NCI-H446 treated with DMSO at 0.1 percent for 48 hours (cell line): ENCODE data around the gene NR2C1.
A peak's percentile ranks its signal among the peaks of the same experiment; 100 is the strongest.
"Not testable (repeated sequence)": the region's sequence is repeated elsewhere in the genome, so short reads cannot be mapped to it uniquely, and the experiment has no call there.

Source experiments
- DNase-seq: peaks from one replicate; lab custom pipeline; 2025; lab: John Stamatoyannopoulos, UW

NR2C1 gene

GRCh38 chr12:95072900-95073697 lies at the start of gene NR2C1:
TSS of gene NR2C1 (minus strand) at chr12:95073618. CDS start at chr12:95067384, 6,234 bp downstream.
- DNase-seq = peak; percentile 79

GRCh38 chr12:95118788-95119179 lies 45.4 kb upstream of the NR2C1 start:
- DNase-seq = no peak

- DNase-seq = no peak
Measured at GRCh38 chr12:95118138-95118787, 44.8 kb upstream of the NR2C1 start.

GRCh38 chr12:95117178-95117599 lies 43.8 kb upstream of the NR2C1 start:
- peak; percentile 50 for DNase-seq

GRCh38 chr12:95116773-95117172 lies 43.4 kb upstream of the NR2C1 start:
- DNase-seq = no peak

GRCh38 chr12:95116341-95116740 lies 42.9 kb upstream of the NR2C1 start:
- no peak for DNase-seq

- DNase-seq = no peak
Measured at GRCh38 chr12:95115641-95116040, 42.2 kb upstream of the NR2C1 start.

- DNase-seq = no peak
Measured at GRCh38 chr12:95114766-95115405, 41.5 kb upstream of the NR2C1 start.

GRCh38 chr12:95107362-95107761 lies 33.9 kb upstream of the NR2C1 start:
- no peak for DNase-seq

- DNase-seq = no peak
Measured at GRCh38 chr12:95105540-95105939, 32.1 kb upstream of the NR2C1 start.

- DNase-seq = no peak
Measured at GRCh38 chr12:95104919-95105452, 31.6 kb upstream of the NR2C1 start.

GRCh38 chr12:95102916-95103671 lies 29.7 kb upstream of the NR2C1 start:
- DNase-seq = peak; percentile 85

- not testable (repeated sequence) for DNase-seq
Measured at GRCh38 chr12:95101957-95102356, 28.5 kb upstream of the NR2C1 start.

GRCh38 chr12:95100264-95101190 lies 27.1 kb upstream of the NR2C1 start:
- no peak for DNase-seq

GRCh38 chr12:95099270-95099790 lies 25.9 kb upstream of the NR2C1 start:
- no peak for DNase-seq

GRCh38 chr12:95096852-95097251 lies 23.4 kb upstream of the NR2C1 start:
- peak; percentile 90 for DNase-seq

- peak; percentile 40 for DNase-seq
Measured at GRCh38 chr12:95096378-95096777, 23.0 kb upstream of the NR2C1 start.

- DNase-seq = not testable (repeated sequence)
Measured at GRCh38 chr12:95095866-95096265, 22.4 kb upstream of the NR2C1 start.

- no peak for DNase-seq
Measured at GRCh38 chr12:95089462-95089861, 16.0 kb upstream of the NR2C1 start.

GRCh38 chr12:95088379-95088778 lies 15.0 kb upstream of the NR2C1 start:
- no peak for DNase-seq

GRCh38 chr12:95085612-95086011 lies 12.2 kb upstream of the NR2C1 start:
- DNase-seq = no peak
